CD8-positive, alpha-beta memory T cell (primary cell): Measurements from ENCODE around the gene PSMC4. TPM values are rescaled to one million over a fixed set of nuclear protein-coding genes. Genes with fewer than 3 reads are reported as not detected.

Experiments used
- CTCF ChIA-PET: fragments of 350-600 bp; sonication (Branson Sonifier 250); formaldehyde crosslinking; loops from one replicate; lab custom pipeline; 2021; ENCODE audit warnings: antibody characterized with exemption; lab: Charles Lee
- POLR2A ChIA-PET: fragments of 350-600 bp; sonication (Branson Sonifier 250); formaldehyde crosslinking; loops from one replicate; lab custom pipeline; 2021; ENCODE audit warnings: antibody characterized with exemption; lab: Charles Lee
- DNase-seq, 5 donors: peaks; one replicate each; pipeline versions ENCODE4 v3.0.0 to v3.0.0-alpha.2; 2020 to 2022; ENCODE audit warnings: mixed read lengths in 1 of 5
- H3K27ac ChIP-seq: one replicate; pipeline ENCODE4 v1.7.0; 2013; ENCODE audit warnings: low read depth, mild to moderate bottlenecking, low read length, moderate library complexity
- H3K27me3 ChIP-seq: 2 replicates; pipeline ENCODE4 v1.7.0; 2013; ENCODE audit warnings: low read length, mild to moderate bottlenecking; ENCODE audit not compliant: insufficient read depth, poor library complexity, severe bottlenecking
- H3K36me3 ChIP-seq: 2 replicates; pipeline ENCODE4 v1.7.0; 2013; ENCODE audit warnings: mild to moderate bottlenecking, low read length, moderate library complexity; ENCODE audit not compliant: insufficient read depth
- H3K4me1 ChIP-seq: 2 replicates; pipeline ENCODE4 v1.7.0; 2013; ENCODE audit warnings: mild to moderate bottlenecking, low read length, moderate library complexity; ENCODE audit not compliant: insufficient read depth
- H3K4me3 ChIP-seq: 2 replicates; pipeline ENCODE4 v1.7.0; 2013; ENCODE audit warnings: mild to moderate bottlenecking, low read length
- H3K9me3 ChIP-seq: 2 replicates; pipeline ENCODE4 v1.7.0; 2013; ENCODE audit warnings: mild to moderate bottlenecking, low read length
- H3K27ac Mint-ChIP-seq, 8 donors: one replicate each; pipeline ENCODE4 v1.8.0; 2020 to 2021; ENCODE audit warnings: mixed read lengths in 8 of 8, mild to moderate bottlenecking in 6 of 8, inconsistent platforms in 3 of 8, moderate library complexity in 3 of 8
- H3K27me3 Mint-ChIP-seq, 2 donors: one replicate each; pipeline ENCODE4 v1.8.0; 2020 to 2021; ENCODE audit warnings: mixed read lengths in 2 of 2, mild to moderate bottlenecking in 1 of 2, moderate library complexity in 1 of 2
- H3K36me3 Mint-ChIP-seq, 3 donors: one replicate each; pipeline ENCODE4 v1.8.0; 2020 to 2021; ENCODE audit warnings: mixed read lengths in 3 of 3, inconsistent platforms in 1 of 3, mild to moderate bottlenecking in 1 of 3
- H3K4me1 Mint-ChIP-seq, 3 donors: one replicate each; pipeline ENCODE4 v1.8.0; 2020 to 2021; ENCODE audit warnings: mixed read lengths in 3 of 3, inconsistent platforms in 1 of 3, mild to moderate bottlenecking in 1 of 3
- H3K4me3 Mint-ChIP-seq, 7 donors: one replicate each; pipeline ENCODE4 v1.8.0; 2020 to 2021; ENCODE audit warnings: mixed read lengths in 7 of 7, mild to moderate bottlenecking in 6 of 7, moderate library complexity in 4 of 7, inconsistent platforms in 2 of 7
- H3K9me3 Mint-ChIP-seq, 5 donors: one replicate each; pipeline ENCODE4 v1.8.0; 2020 to 2022; ENCODE audit warnings: mixed read lengths in 5 of 5, mild to moderate bottlenecking in 3 of 5, moderate library complexity in 2 of 5, inconsistent platforms in 1 of 5
- polyA plus RNA-seq: library from polyadenylated mRNA; unstranded; fragments of 300-500 nt; fragmentation: Illumina TruSeq; gene quantifications from one replicate; pipeline ENCODE4 v1.2.3, GENCODE V29; 2021
- total RNA-seq, 2 experiments: library from RNA; stranded (reverse); gene quantifications; one replicate each; pipeline ENCODE4 v1.2.3, GENCODE V29; 2021

The PSMC4 gene
- total and polyA plus RNA-seq, 3 experiments from 2014 or later, result 114 to 179 (median 170) TPM

DNA sequence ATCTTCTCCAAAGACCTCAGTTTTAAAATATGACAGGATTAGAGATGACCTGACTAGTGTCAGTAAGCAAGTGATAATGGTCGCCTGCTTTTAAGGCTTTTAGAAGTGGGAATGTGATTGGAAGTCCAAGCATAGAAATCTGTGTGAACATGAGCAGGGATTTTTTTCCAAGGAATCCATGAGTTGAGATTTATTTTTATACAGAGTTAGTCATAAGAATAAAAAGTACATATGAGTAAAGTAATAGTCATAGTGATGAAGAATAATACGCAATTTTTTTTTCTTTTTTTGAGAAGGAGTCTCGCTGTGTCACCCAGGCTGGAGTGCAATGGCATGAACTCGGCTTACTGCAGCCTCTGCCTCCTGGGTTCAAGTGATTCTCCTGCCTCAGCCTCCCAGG, 27.5 kb downstream of the PSMC4 start:
- peaks cover 5% of the 10 kb centered on the region for H3K9me3 ChIP-seq
- H3K27me3 Mint-ChIP-seq, result no peaks in the 10 kb centered on the region

GRCh38 chr19:40005691-40006272, 34.8 kb downstream of the PSMC4 start:
- Mint-ChIP-seq H3K36me3 (peaks cover 35 to 49% (median 44%) of the 10 kb centered on the region in 3 donors), H3K9me3 (peaks cover 4 to 12% (median 7%) of the 10 kb centered on the region in 5 donors), H3K27me3 (no peaks in the 10 kb centered on the region), H3K4me3 (no peak overlapping the region), H3K4me1 (no peaks in the 10 kb centered on the region), H3K27ac (no peak overlapping the region)
- CTCF ChIA-PET, result no interaction called here
- Histone ChIP-seq H3K27me3 (no peaks in the 10 kb centered on the region), H3K36me3 (peaks cover 27% of the 10 kb centered on the region), H3K9me3 (no peaks in the 10 kb centered on the region), H3K4me3 (no peak overlapping the region), H3K27ac (peak overlapping the region; percentile 56), H3K4me1 (no peaks in the 10 kb centered on the region)
- no peak for DNase-seq
- POLR2A ChIA-PET, result no interaction called here

More for the DNA sequence above, 27.5 kb downstream of the PSMC4 start:
- DNase-seq, result no peak
- H3K4me3 ChIP-seq, result no peak overlapping the region
- CTCF ChIA-PET, result interaction anchor here (2.7 to 2.8 kb wide), 2 partner anchors 28 kb away, joined by 11 to 25 read pairs; partner anchors contain the start of gene PSMC4
- H3K9me3 Mint-ChIP-seq, result no peaks in the 10 kb centered on the region
- no peak overlapping the region for H3K27ac ChIP-seq
- H3K4me1 Mint-ChIP-seq, result peaks cover 24 to 42% (median 41%) of the 10 kb centered on the region in 3 donors
- H3K36me3 Mint-ChIP-seq, result peaks cover 3 to 21% (median 4%) of the 10 kb centered on the region in 3 donors
- H3K27ac Mint-ChIP-seq, result peak overlapping the region; percentile 40 to 99 (median 96)
- H3K36me3 ChIP-seq, result peaks cover 4% of the 10 kb centered on the region
- H3K4me1 ChIP-seq, result peaks cover 19% of the 10 kb centered on the region
- no peaks in the 10 kb centered on the region for H3K27me3 ChIP-seq
- H3K4me3 Mint-ChIP-seq, result peak overlapping the region; percentile 91 to 99 (median 95)
- POLR2A ChIA-PET, result no interaction called here

DNA sequence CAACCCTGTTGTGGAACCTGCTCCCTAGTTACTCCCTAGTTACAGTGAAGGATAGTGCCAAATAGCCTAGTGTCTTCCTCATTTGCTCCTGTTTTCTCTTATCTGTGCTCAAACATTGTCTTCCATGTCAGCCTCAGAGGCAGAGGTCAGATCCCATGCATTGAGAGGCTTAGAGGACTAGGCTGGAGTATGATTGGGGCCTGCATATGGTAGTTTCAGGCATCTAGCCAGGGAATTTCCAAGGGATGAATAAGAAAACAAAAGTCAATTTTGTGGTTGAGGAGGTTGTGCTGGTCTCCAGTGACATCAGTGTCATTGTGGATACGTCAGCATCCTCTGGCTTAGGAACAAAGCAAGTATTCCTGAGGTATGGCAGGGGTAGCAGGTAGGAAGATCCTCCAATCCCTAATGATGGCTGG, 35.3 kb downstream of the PSMC4 start:
- Histone ChIP-seq H3K9me3 (no peaks in the 10 kb centered on the region), H3K27ac (peak overlapping the region; percentile 56), H3K36me3 (peaks cover 27% of the 10 kb centered on the region), H3K4me3 (no peak overlapping the region), H3K4me1 (no peaks in the 10 kb centered on the region), H3K27me3 (no peaks in the 10 kb centered on the region)
- peak overlapping the region in 1 of 8 donors; percentile 2 for H3K27ac Mint-ChIP-seq
- H3K9me3 Mint-ChIP-seq, result peaks cover 4 to 12% (median 7%) of the 10 kb centered on the region in 5 donors
- H3K4me1 Mint-ChIP-seq, result no peaks in the 10 kb centered on the region
- no peaks in the 10 kb centered on the region for H3K27me3 Mint-ChIP-seq
- DNase-seq, result no peak
- ChIA-PET CTCF (no interaction called here), POLR2A (no interaction called here)
- H3K4me3 Mint-ChIP-seq, result no peak overlapping the region
- peaks cover 35 to 52% (median 49%) of the 10 kb centered on the region in 3 donors for H3K36me3 Mint-ChIP-seq

GRCh38 chr19:40009674-40010073, 38.7 kb downstream of the PSMC4 start:
- no peak overlapping the region for H3K27ac ChIP-seq
- H3K36me3 ChIP-seq, result peaks cover 27% of the 10 kb centered on the region
- peaks cover 54 to 80% (median 79%) of the 10 kb centered on the region in 3 donors for H3K36me3 Mint-ChIP-seq
- no peak overlapping the region for H3K4me3 ChIP-seq
- H3K4me1 ChIP-seq, result no peaks in the 10 kb centered on the region
- peaks cover 13% of the 10 kb centered on the region for H3K9me3 ChIP-seq
- H3K27ac Mint-ChIP-seq, result no peak overlapping the region
- H3K27me3 Mint-ChIP-seq, result no peaks in the 10 kb centered on the region
- POLR2A ChIA-PET, result interaction anchor here (0.6 kb wide), 1 partner anchor 40 kb away, joined by 3 read pairs; no protein-coding TSS in a partner anchor
- DNase-seq, result no peak
- peaks cover 30 to 44% (median 39%) of the 10 kb centered on the region in 5 donors for H3K9me3 Mint-ChIP-seq
- H3K4me3 Mint-ChIP-seq, result no peak overlapping the region
- CTCF ChIA-PET, result no interaction called here
- H3K27me3 ChIP-seq, result no peaks in the 10 kb centered on the region
- no peaks in the 10 kb centered on the region for H3K4me1 Mint-ChIP-seq

DNA sequence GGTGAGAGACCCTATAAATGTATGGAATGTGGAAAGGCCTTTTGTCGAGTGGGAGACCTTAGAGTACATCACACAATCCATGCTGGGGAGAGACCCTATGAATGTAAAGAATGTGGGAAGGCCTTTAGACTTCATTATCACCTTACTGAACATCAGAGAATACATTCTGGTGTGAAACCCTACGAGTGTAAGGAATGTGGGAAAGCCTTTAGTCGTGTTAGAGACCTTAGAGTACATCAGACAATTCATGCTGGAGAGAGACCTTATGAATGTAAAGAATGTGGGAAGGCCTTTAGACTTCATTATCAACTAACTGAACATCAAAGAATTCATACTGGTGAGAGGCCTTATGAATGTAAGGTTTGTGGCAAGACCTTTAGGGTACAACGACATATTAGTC, 43.0 kb downstream of the PSMC4 start:
- H3K36me3 Mint-ChIP-seq, result peaks cover 29 to 70% (median 59%) of the 10 kb centered on the region in 3 donors
- peaks cover 36% of the 10 kb centered on the region for H3K9me3 ChIP-seq
- peaks cover 8% of the 10 kb centered on the region for H3K36me3 ChIP-seq
- H3K27me3 Mint-ChIP-seq, result no peaks in the 10 kb centered on the region
- peaks cover 40 to 82% (median 75%) of the 10 kb centered on the region in 5 donors for H3K9me3 Mint-ChIP-seq
- ChIA-PET CTCF (no interaction called here), POLR2A (no interaction called here)
- no peaks in the 10 kb centered on the region for H3K4me1 ChIP-seq
- H3K27ac Mint-ChIP-seq, result no peak overlapping the region
- DNase-seq, result no peak
- no peak overlapping the region for H3K4me3 Mint-ChIP-seq
- no peaks in the 10 kb centered on the region for H3K27me3 ChIP-seq
- no peak overlapping the region for H3K4me3 ChIP-seq
- H3K4me1 Mint-ChIP-seq, result no peaks in the 10 kb centered on the region
- no peak overlapping the region for H3K27ac ChIP-seq

DNA sequence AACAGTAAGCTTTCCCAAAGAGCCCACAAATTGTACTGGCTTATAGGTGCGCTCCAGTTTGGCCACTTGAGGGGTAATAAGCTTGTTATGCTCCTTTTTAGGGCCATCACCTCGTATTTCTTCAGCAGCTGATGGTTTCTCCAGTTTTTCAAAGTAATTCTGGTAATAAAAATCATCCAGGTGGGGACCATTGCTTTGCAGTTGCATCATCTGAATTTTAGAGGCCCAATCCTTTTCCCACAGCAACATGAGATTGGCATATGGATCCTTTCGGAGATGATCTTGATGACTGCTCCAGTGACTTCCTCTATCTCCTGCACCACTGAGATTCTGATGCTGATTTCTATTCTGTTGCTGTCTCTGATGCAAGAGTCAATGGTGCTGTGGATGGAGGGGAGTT, 53.0 kb downstream of the PSMC4 start:
- Histone ChIP-seq H3K4me1 (no peaks in the 10 kb centered on the region), H3K9me3 (peaks cover 44% of the 10 kb centered on the region), H3K36me3 (no peaks in the 10 kb centered on the region), H3K27me3 (no peaks in the 10 kb centered on the region), H3K4me3 (no peak overlapping the region), H3K27ac (no peak overlapping the region)
- Mint-ChIP-seq H3K4me1 (no peaks in the 10 kb centered on the region), H3K27ac (no peak overlapping the region), H3K4me3 (no peak overlapping the region), H3K36me3 (peaks cover 6 to 31% (median 11%) of the 10 kb centered on the region in 3 donors), H3K9me3 (peaks cover 59 to 95% (median 87%) of the 10 kb centered on the region in 5 donors), H3K27me3 (no peaks in the 10 kb centered on the region)
- POLR2A ChIA-PET, result no interaction called here
- CTCF ChIA-PET, result no interaction called here
- no peak for DNase-seq

DNA sequence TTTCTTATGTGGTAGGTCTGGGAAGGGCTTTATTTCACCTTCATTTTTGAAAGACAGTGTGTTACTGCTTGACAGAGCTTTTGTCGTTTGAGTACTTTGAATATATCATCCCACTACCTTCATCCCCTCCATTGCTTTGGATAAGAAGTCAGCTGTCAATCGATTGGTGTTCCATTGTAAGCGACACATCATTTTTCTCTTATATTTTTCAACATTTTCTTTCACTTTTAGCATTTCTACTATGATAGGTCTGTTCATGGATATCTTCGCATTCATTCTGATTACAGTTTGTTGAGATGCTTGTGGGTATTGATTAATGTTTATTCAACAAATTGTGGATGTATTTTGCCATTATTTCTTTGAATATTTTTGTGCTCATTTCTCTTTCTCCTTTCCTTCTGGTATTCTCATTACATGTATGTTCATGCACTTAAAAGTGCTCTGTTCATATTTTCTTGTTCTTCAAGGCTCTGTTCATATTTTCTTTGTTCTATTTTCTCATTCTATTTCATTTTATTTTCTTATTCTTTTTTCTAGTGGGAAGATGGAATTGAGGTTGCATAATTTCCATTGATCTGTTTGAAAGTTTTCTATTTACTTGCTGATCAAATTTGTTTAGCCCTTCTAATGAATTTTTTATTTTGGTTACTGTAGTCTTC, 55.1 kb downstream of the PSMC4 start:
- H3K36me3 Mint-ChIP-seq, result peaks cover 5 to 32% (median 14%) of the 10 kb centered on the region in 3 donors
- H3K9me3 ChIP-seq, result peaks cover 57% of the 10 kb centered on the region
- H3K4me1 ChIP-seq, result no peaks in the 10 kb centered on the region

GRCh38 chr19:40026597-40026970, 55.6 kb downstream of the PSMC4 start:
- H3K9me3 ChIP-seq, result peaks cover 57% of the 10 kb centered on the region
- no peaks in the 10 kb centered on the region for H3K27me3 ChIP-seq
- H3K36me3 Mint-ChIP-seq, result peaks cover 5 to 32% (median 15%) of the 10 kb centered on the region in 3 donors
- H3K27ac ChIP-seq, result no peak overlapping the region
- H3K4me1 ChIP-seq, result no peaks in the 10 kb centered on the region
- H3K9me3 Mint-ChIP-seq, result peaks cover 53 to 96% (median 87%) of the 10 kb centered on the region in 5 donors
- H3K27ac Mint-ChIP-seq, result no peak overlapping the region
- CTCF ChIA-PET, result interaction anchor here (1.3 kb wide), 1 partner anchor 56 kb away, joined by 4 read pairs; the partner anchor contains the start of gene PSMC4
- no peaks in the 10 kb centered on the region for H3K27me3 Mint-ChIP-seq
- H3K4me3 ChIP-seq, result no peak overlapping the region
- DNase-seq, result no peak
- peaks cover 0 to 1% (median 0%) of the 10 kb centered on the region in 3 donors for H3K4me1 Mint-ChIP-seq
- POLR2A ChIA-PET, result interaction anchor here (0.6 kb wide), 1 partner anchor 22 kb away, joined by 5 read pairs; no protein-coding TSS in a partner anchor
- no peak overlapping the region for H3K4me3 Mint-ChIP-seq
- no peaks in the 10 kb centered on the region for H3K36me3 ChIP-seq

More for the DNA sequence above, 55.1 kb downstream of the PSMC4 start:
- Mint-ChIP-seq H3K27ac (no peak overlapping the region), H3K4me3 (no peak overlapping the region), H3K27me3 (no peaks in the 10 kb centered on the region), H3K9me3 (peaks cover 58 to 95% (median 90%) of the 10 kb centered on the region in 5 donors), H3K4me1 (peaks cover 0 to 1% (median 0%) of the 10 kb centered on the region in 3 donors)
- POLR2A ChIA-PET, result interaction anchor here (0.6 kb wide), 1 partner anchor 22 kb away, joined by 5 read pairs; no protein-coding TSS in a partner anchor
- no peaks in the 10 kb centered on the region for H3K36me3 ChIP-seq
- DNase-seq, result no peak
- no peaks in the 10 kb centered on the region for H3K27me3 ChIP-seq
- CTCF ChIA-PET, result interaction anchor here (1.3 kb wide), 1 partner anchor 55 kb away, joined by 4 read pairs; the partner anchor contains the start of gene PSMC4
- H3K4me3 ChIP-seq, result no peak overlapping the region
- H3K27ac ChIP-seq, result no peak overlapping the region
